HG02884 (cell line): ENCODE results near the gene BCAP29.
"Not testable (repeated sequence)": the region's sequence is repeated elsewhere in the genome, so short reads cannot be mapped to it uniquely, and the experiment has no call there.

Source experiments
- ATAC-seq: cut with Tn5 transposase; IDR thresholded peaks from one replicate; pipeline ENCODE4 v1.9.1; 2021; ENCODE audit warnings: mild to moderate bottlenecking, moderate library complexity; ENCODE audit not compliant: unreplicated experiment

Gene BCAP29

GRCh38 chr7:107579885-107580715 lies at the start of gene BCAP29:
BCAP29 (plus strand) TSS chr7:107580246; CDS start chr7:107580773, 527 bp downstream.
- peak; percentile 88 for ATAC-seq

DNA sequence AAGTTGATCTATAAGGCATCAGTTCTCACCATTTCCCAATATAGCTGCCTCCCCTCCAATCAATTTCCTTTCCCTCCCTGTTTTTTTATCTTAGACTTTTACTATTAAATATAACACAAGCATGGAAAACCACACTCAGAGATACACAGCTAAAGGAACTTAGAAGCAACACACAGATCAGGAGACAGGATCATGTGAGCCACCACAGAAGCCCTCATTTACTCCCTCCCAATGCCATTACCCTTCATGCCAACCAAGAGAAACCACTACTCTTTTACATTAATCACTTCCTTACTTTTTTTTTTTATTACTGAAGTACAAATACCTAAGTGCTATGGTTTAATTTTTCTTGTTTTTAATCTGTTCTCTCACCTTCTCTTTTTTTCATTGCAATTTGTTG lies 49.3 kb upstream of the BCAP29 start:
- no peak for ATAC-seq

- no peak for ATAC-seq
Measured at GRCh38 chr7:107534139-107534538, 45.9 kb upstream of the BCAP29 start.

GRCh38 chr7:107537228-107537627 lies 42.8 kb upstream of the BCAP29 start:
- ATAC-seq: not testable (repeated sequence)

DNA sequence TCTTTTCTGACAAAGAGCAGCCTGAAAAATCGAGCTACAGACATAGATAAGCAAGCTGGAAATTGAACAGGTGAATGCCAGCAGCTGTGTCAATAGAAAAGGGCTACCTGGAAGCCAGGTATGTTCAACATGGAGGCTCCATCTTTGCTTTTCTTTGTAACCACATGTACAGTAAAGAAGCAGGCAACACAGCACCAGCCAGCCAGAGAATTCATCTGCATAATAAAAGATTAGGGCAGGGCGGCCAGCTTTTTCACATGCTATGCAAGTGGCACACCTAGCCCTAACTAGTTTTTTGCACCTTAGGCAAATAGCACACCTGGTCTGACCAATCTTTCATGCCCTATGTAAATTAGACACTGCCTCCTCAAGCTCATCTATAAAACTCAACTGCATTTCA lies 42.0 kb upstream of the BCAP29 start:
- no peak for ATAC-seq

- ATAC-seq: no peak
Measured at GRCh38 chr7:107543338-107543993, 36.6 kb upstream of the BCAP29 start.

GRCh38 chr7:107544848-107545591 lies 35.0 kb upstream of the BCAP29 start:
- no peak for ATAC-seq

- no peak for ATAC-seq
Measured at GRCh38 chr7:107551936-107552335, 28.1 kb upstream of the BCAP29 start.

GRCh38 chr7:107555893-107556292 lies 24.2 kb upstream of the BCAP29 start:
- no peak for ATAC-seq

GRCh38 chr7:107559864-107560263 lies 20.2 kb upstream of the BCAP29 start:
- ATAC-seq: no peak

- no peak for ATAC-seq
Measured at GRCh38 chr7:107560898-107561516, 19.0 kb upstream of the BCAP29 start.

- ATAC-seq: peak; percentile 51
Measured at GRCh38 chr7:107563081-107563774, 16.8 kb upstream of the BCAP29 start.

- ATAC-seq: peak; percentile 93
Measured at GRCh38 chr7:107563775-107564552, 16.1 kb upstream of the BCAP29 start, which contains the start of the genes COG5 and DUS4L. COG5 (minus strand) TSS chr7:107563920; CDS start chr7:107563896, 24 bp downstream. DUS4L (plus strand) TSS chr7:107563971; CDS start chr7:107567071, 3,100 bp downstream.

GRCh38 chr7:107564553-107565298 lies 15.3 kb upstream of the BCAP29 start:
- ATAC-seq: no peak

DNA sequence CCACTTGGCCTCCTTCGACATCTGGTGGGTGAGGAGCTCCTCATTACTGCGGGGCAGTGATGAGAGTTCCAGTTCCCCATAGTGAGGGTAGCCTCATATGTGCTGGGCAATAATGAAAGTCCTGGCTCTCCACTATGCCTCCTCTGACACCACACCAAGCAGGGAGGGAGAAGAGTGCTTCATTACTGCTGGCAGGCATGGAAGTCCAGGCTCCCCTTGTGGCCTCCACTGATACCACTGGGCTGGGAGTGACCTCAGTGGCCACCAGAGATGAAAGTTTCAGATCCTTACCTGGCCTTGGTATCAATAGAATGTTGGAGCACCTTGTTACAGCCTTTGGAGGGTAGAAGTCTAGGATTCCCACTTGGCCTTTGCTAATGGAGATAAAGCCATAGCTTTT lies 9.7 kb upstream of the BCAP29 start:
- ATAC-seq: no peak

GRCh38 chr7:107573537-107573936 lies 6.5 kb upstream of the BCAP29 start:
- ATAC-seq: no peak

DNA sequence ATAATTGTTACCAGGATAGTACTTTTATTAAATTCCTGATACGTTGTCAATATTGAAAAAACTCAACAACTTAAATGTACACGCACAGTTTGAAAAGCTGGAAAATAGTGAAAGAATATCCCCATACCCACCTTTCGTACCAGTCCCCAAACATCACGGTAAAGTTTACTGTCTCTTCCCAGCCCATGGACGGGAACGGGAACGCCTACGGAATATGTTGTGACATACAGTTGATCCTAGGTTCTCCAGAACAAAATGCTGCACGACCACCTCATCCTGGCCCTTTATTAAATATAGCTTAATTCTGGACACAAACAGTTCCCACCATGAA lies 527 bp upstream of the BCAP29 start:
- ATAC-seq: no peak

GRCh38 chr7:107580716-107581383 lies 804 bp downstream of the BCAP29 start:
- no peak for ATAC-seq
